Spleen (tissue), 11 donors: ENCODE measurements around the gene MRPL33. TPM values are rescaled to one million over a fixed set of nuclear protein-coding genes. Genes with fewer than 3 reads are reported as not detected.
A peak's percentile ranks its signal among the peaks of the same experiment; 100 is the strongest.
"Not testable (repeated sequence)": the region's sequence is repeated elsewhere in the genome, so short reads cannot be mapped to it uniquely, and the experiment has no call there.

Experiments used
- DNase-seq: peaks from one replicate; pipeline ENCODE4 v3.0.0-alpha.2; 2020
- H3K27ac ChIP-seq, 8 donors: fragments of 200-600 bp; sonication (generic) in 7 of 8; 1 replicate in 4 of 8; 2 replicates in 4 of 8; pipeline versions ENCODE4 v1.5.0 to v1.8.0; 2016 to 2021; ENCODE audit warnings: inconsistent platforms in 4 of 8, mild to moderate bottlenecking in 4 of 8, moderate library complexity in 1 of 8
- H3K27me3 ChIP-seq, 7 donors: fragments of 200-600 bp; sonication (generic) in 6 of 7; replicated peaks in 1 of 7; 1 replicate in 4 of 7; 2 replicates in 3 of 7; pipeline versions ENCODE4 v1.5.0 to v1.8.0; 2016 to 2021; ENCODE audit warnings: inconsistent platforms in 3 of 7, mild to moderate bottlenecking in 1 of 7
- H3K36me3 ChIP-seq, 6 donors: fragments of 200-600 bp; sonication (generic) in 5 of 6; 1 replicate in 4 of 6; 2 replicates in 2 of 6; pipeline versions ENCODE4 v1.5.0 to v1.8.0; 2016 to 2021; ENCODE audit warnings: inconsistent platforms in 2 of 6
- H3K4me1 ChIP-seq, 6 donors: fragments of 200-600 bp; sonication (generic) in 5 of 6; 1 replicate in 3 of 6; 2 replicates in 3 of 6; pipeline versions ENCODE4 v1.5.0 to v1.8.0; 2016 to 2021; ENCODE audit warnings: inconsistent platforms in 3 of 6
- H3K4me3 ChIP-seq, 8 donors: fragments of 200-600 bp; sonication (generic) in 7 of 8; 1 replicate in 4 of 8; 2 replicates in 4 of 8; pipeline versions ENCODE4 v1.5.0 to v1.8.0; 2016 to 2021; ENCODE audit warnings: inconsistent platforms in 4 of 8, mild to moderate bottlenecking in 4 of 8, moderate library complexity in 2 of 8
- H3K9me3 ChIP-seq, 8 donors: fragments of 200-600 bp; sonication (generic) in 7 of 8; 1 replicate in 4 of 8; 2 replicates in 4 of 8; pipeline versions ENCODE4 v1.5.0 to v1.8.0; 2016 to 2021; ENCODE audit warnings: inconsistent platforms in 4 of 8
- CTCF ChIP-seq, 11 experiments: fragments of 200-600 bp in 7 of 11; fragments of 450-650 bp in 4 of 11; sonication (generic) in 4 of 11; IDR thresholded peaks in 8 of 11; conservative IDR thresholded peaks in 3 of 11; 1 replicate in 7 of 11; 2 replicates in 4 of 11; pipeline versions ENCODE4 v1.4.0 to v1.8.0; 2016 to 2021; ENCODE audit warnings: antibody characterized with exemption in 11 of 11, inconsistent platforms in 4 of 11, mild to moderate bottlenecking in 1 of 11
- POLR2A ChIP-seq, 3 donors: fragments of 450-650 bp; IDR thresholded peaks; one replicate each; pipeline ENCODE4 v1.5.1; 2017; ENCODE audit warnings: antibody characterized with exemption in 3 of 3, mild to moderate bottlenecking in 1 of 3
- POLR2AphosphoS5 ChIP-seq, 3 donors: sonication (generic); formaldehyde crosslinking; IDR thresholded peaks; one replicate each; pipeline ENCODE4 v1.5.1; 2017; ENCODE audit warnings: antibody characterized with exemption in 3 of 3
- WGBS, 5 donors: extraction: QIAGEN DNeasy Blood & Tissue Kit in 3 of 5; methylation state at CpG; one replicate each; pipeline versions ENCODE4 v1.1.5 to v1.1.7; 2013 to 2018; 5-methylcytosine and 5-hydroxymethylcytosine counted together
- intact Hi-C: fragments of 100-400 bp; cut with DNase I; formaldehyde crosslinking; loops from one replicate; pipeline ENCODE4 v1.15.0; 2023; ENCODE audit warnings: low total_unique reads
- polyA plus RNA-seq, 3 donors: library from polyadenylated mRNA; stranded (reverse); fragments of 200-250 nt; gene quantifications; one replicate each; pipeline ENCODE4 v1.2.1, GENCODE V29; 2013
- total RNA-seq, 7 donors: library from RNA; depleted of rRNA in 3 of 7; stranded (reverse); fragments of >200 nt in 3 of 7; fragmentation: NEBNext Ultra II Directional in 4 of 7; extraction: Animal tissue kit (Norgen Biotek cat#: 25700) in 4 of 7; gene quantifications; one replicate each; pipeline versions ENCODE4 v1.1.0 to v1.2.1, GENCODE V29; 2016 to 2021
- donor health status: healthy with polysubstance abuse.
- donor health status: DM: no; HTN: no; CAD: no; lungs with moderate emphysema.
- donor health status: DM: no; HTN: no; CAD: no.
- donor health status: Bipolar disorder and iron deficiency.
- donor health status: healthy.
- donor health status: DM: no; HTN: no; CAD: no.
- donor health status: DM: yes; HTN: yes; CAD: no.

The MRPL33 gene
- total and polyA plus RNA-seq, 10 donors, result 48.3 to 166 (median 80.7) TPM

GRCh38 chr2:27738349-27739057 is 33.0 kb upstream of the MRPL33 start:
- 88 to 91% (median 89%) methylated on average over 13 of the region's 13 CpGs for whole genome bisulfite sequencing, 5 donors
- Histone ChIP-seq H3K27me3 (peaks cover 0 to 13% (median 0%) of the 10 kb centered on the region in 7 donors), H3K4me1 (peaks cover 11 to 47% (median 33%) of the 10 kb centered on the region in 6 donors), H3K36me3 (no peaks in the 10 kb centered on the region), H3K4me3 (no peak overlapping the region), H3K27ac (peak overlapping the region in 7 of 8 donors; percentile 55 to 85 (median 77)), H3K9me3 (peaks cover 0 to 8% (median 0%) of the 10 kb centered on the region in 8 donors)
- DNase-seq, result no peak
- no peak for TF ChIP-seq CTCF (IDR thresholded peaks at IDR 0.05 in 8 of 11, conservative IDR thresholded peaks at IDR 0.05 in 3 of 11)
- no peak for TF ChIP-seq POLR2A (IDR thresholded peaks at IDR 0.05)
- TF ChIP-seq POLR2AphosphoS5 (IDR thresholded peaks at IDR 0.05), result no peak
- intact Hi-C loops, result no loop called here

GRCh38 chr2:27739058-27739373 is 32.5 kb upstream of the MRPL33 start:
- Histone ChIP-seq H3K4me3 (no peak overlapping the region), H3K27me3 (peaks cover 0 to 13% (median 0%) of the 10 kb centered on the region in 7 donors), H3K36me3 (no peaks in the 10 kb centered on the region), H3K4me1 (peaks cover 11 to 47% (median 33%) of the 10 kb centered on the region in 6 donors), H3K9me3 (peaks cover 0 to 8% (median 0%) of the 10 kb centered on the region in 8 donors), H3K27ac (peak overlapping the region in 3 of 8 donors; percentile 73 to 85 (median 84))
- TF ChIP-seq POLR2AphosphoS5 (IDR thresholded peaks at IDR 0.05), result no peak
- TF ChIP-seq POLR2A (IDR thresholded peaks at IDR 0.05), result no peak
- TF ChIP-seq CTCF (IDR thresholded peaks at IDR 0.05 in 8 of 11, conservative IDR thresholded peaks at IDR 0.05 in 3 of 11), result no peak
- DNase-seq, result no peak
- 95 to 98% (median 96%) methylated on average over 4 of the region's 4 CpGs for WGBS, 5 donors
- intact Hi-C loops, result no loop called here

GRCh38 chr2:27741673-27742072 is 29.8 kb upstream of the MRPL33 start:
- TF ChIP-seq CTCF (IDR thresholded peaks at IDR 0.05 in 8 of 11, conservative IDR thresholded peaks at IDR 0.05 in 3 of 11) (no peak), POLR2AphosphoS5 (IDR thresholded peaks at IDR 0.05) (no peak), POLR2A (IDR thresholded peaks at IDR 0.05) (no peak)
- H3K36me3 ChIP-seq, result no peaks in the 10 kb centered on the region
- no peak for DNase-seq
- H3K9me3 ChIP-seq, result peaks cover 0 to 10% (median 0%) of the 10 kb centered on the region in 8 donors
- WGBS, 5 donors, result 57 to 72% (median 62%) methylated on average over 3 of the region's 3 CpGs
- H3K4me3 ChIP-seq, result no peak overlapping the region
- peaks cover 6 to 21% (median 14%) of the 10 kb centered on the region in 6 donors for H3K4me1 ChIP-seq
- intact Hi-C loops, result no loop called here
- no peaks in the 10 kb centered on the region for H3K27me3 ChIP-seq
- H3K27ac ChIP-seq, result no peak overlapping the region

- intact Hi-C loops, result no loop called here
- TF ChIP-seq CTCF (IDR thresholded peaks at IDR 0.05 in 8 of 11, conservative IDR thresholded peaks at IDR 0.05 in 3 of 11), result no peak
- TF ChIP-seq POLR2A (IDR thresholded peaks at IDR 0.05), result no peak
- TF ChIP-seq POLR2AphosphoS5 (IDR thresholded peaks at IDR 0.05), result no peak
- no peak for DNase-seq
- peaks cover 0 to 10% (median 0%) of the 10 kb centered on the region in 8 donors for H3K9me3 ChIP-seq
- WGBS, 5 donors, result 93 to 96% (median 94%) methylated on average over 9 of the region's 9 CpGs
- H3K4me1 ChIP-seq, result peaks cover under 1 to 12% (median 10%) of the 10 kb centered on the region in 6 donors
- no peak overlapping the region for H3K27ac ChIP-seq
- no peaks in the 10 kb centered on the region for H3K27me3 ChIP-seq
- no peaks in the 10 kb centered on the region for H3K36me3 ChIP-seq
- no peak overlapping the region for H3K4me3 ChIP-seq
Measured at GRCh38 chr2:27742571-27742970, 28.9 kb upstream of the MRPL33 start.

- H3K9me3 ChIP-seq, result peaks cover 0 to 22% (median 11%) of the 10 kb centered on the region in 8 donors
- intact Hi-C loops, H3K4me3 ChIP-seq, H3K27me3 ChIP-seq, H3K4me1 ChIP-seq, H3K27ac ChIP-seq, H3K36me3 ChIP-seq, DNase-seq: not testable (repeated sequence)
Measured at GRCh38 chr2:27745494-27745893, 26.0 kb upstream of the MRPL33 start.
